ENCODE results near the gene WWOX.

The WWOX gene

GRCh38 chr16:78499399-78499798 is 399.9 kb downstream of the WWOX start:
- no peak for DNase-seq (ENCODE audit: low read depth)
- H3K4me3 ChIP-seq (ENCODE audit: low read length), result no peak overlapping the region
- no peak for TF ChIP-seq CTCF (IDR thresholded peaks at IDR 0.05; ENCODE audit: insufficient read depth, low read depth, low read length, missing control alignments)

GRCh38 chr16:78500659-78501270 is 401.3 kb downstream of the WWOX start:
- TF ChIP-seq CTCF (IDR thresholded peaks at IDR 0.05; ENCODE audit: insufficient read depth, low read depth, low read length, missing control alignments), result no peak
- no peak overlapping the region for H3K4me3 ChIP-seq (ENCODE audit: low read length)
- DNase-seq (ENCODE audit: low read depth), result no peak

- H3K4me3 ChIP-seq (ENCODE audit: low read length), result no peak overlapping the region
- no peak for TF ChIP-seq CTCF (IDR thresholded peaks at IDR 0.05; ENCODE audit: insufficient read depth, low read depth, low read length, missing control alignments)
- no peak for DNase-seq (ENCODE audit: low read depth)
Measured at GRCh38 chr16:78501744-78502143, 402.3 kb downstream of the WWOX start.

GRCh38 chr16:78502812-78503350 is 403.4 kb downstream of the WWOX start:
- no peak overlapping the region for H3K4me3 ChIP-seq (ENCODE audit: low read length)
- no peak for DNase-seq (ENCODE audit: low read depth)
- TF ChIP-seq CTCF (IDR thresholded peaks at IDR 0.05; ENCODE audit: insufficient read depth, low read depth, low read length, missing control alignments), result no peak

GRCh38 chr16:78503602-78504001 is 404.1 kb downstream of the WWOX start:
- TF ChIP-seq CTCF (IDR thresholded peaks at IDR 0.05; ENCODE audit: insufficient read depth, low read depth, low read length, missing control alignments), result peak; percentile 74
- peak; percentile 58 for DNase-seq (ENCODE audit: low read depth)
- H3K4me3 ChIP-seq (ENCODE audit: low read length), result no peak overlapping the region

GRCh38 chr16:78504401-78504851 is 405.0 kb downstream of the WWOX start:
- H3K4me3 ChIP-seq (ENCODE audit: low read length), result no peak overlapping the region
- DNase-seq (ENCODE audit: low read depth), result no peak
- no peak for TF ChIP-seq CTCF (IDR thresholded peaks at IDR 0.05; ENCODE audit: insufficient read depth, low read depth, low read length, missing control alignments)

- TF ChIP-seq CTCF (IDR thresholded peaks at IDR 0.05; ENCODE audit: insufficient read depth, low read depth, low read length, missing control alignments), result no peak
- no peak overlapping the region for H3K4me3 ChIP-seq (ENCODE audit: low read length)
Measured at GRCh38 chr16:78505036-78505435, 405.6 kb downstream of the WWOX start.

More at GRCh38 chr16:78505036-78505435, 405.6 kb downstream of the WWOX start:
- DNase-seq (ENCODE audit: low read depth), result no peak

All from epithelial cell of esophagus (primary cell).